ENCODE data around the gene ASB13.

Gene ASB13

DNA sequence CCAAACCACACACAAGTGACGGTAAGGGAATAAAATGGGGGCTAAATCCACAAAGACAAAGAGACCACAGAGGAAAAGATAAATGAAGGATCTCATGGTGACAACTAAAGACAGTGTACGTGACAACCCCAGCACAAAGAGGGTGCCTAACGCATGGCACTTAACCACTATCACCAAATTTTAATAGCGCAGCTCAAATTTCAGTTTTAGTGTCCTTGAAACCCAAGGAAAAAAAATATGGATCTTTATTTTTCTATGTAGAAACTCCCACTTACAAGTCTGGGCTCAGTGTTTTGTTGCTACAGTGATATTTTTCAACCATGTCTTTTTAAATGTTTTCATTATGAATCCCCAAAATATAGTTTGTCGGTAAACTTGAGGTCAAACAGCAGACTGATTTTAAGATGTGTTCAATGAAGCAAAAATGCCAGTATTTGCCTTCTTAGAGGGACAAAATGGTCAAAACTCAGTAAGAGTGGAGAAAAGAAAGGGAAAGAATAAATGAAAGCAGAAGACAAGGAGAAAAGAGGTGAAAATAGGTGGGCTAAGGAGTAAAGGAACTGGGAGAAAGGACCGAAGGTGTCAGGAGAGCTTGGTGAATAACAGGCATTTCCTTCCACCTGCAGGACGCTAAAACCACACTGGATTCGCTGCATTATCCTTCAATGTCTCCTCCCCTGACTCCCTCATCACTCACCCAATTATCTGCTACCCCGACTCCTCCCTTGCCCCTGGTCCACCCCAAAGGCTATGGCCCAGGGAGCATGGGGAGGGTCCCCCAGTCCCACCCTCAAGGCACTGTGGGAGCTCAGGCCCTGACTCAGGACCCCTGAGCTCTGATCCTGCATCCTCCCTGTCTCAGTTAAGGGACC lies 3.5 kb downstream of the ASB13 start (continued):
- TF ChIP-seq, protein P1, sequence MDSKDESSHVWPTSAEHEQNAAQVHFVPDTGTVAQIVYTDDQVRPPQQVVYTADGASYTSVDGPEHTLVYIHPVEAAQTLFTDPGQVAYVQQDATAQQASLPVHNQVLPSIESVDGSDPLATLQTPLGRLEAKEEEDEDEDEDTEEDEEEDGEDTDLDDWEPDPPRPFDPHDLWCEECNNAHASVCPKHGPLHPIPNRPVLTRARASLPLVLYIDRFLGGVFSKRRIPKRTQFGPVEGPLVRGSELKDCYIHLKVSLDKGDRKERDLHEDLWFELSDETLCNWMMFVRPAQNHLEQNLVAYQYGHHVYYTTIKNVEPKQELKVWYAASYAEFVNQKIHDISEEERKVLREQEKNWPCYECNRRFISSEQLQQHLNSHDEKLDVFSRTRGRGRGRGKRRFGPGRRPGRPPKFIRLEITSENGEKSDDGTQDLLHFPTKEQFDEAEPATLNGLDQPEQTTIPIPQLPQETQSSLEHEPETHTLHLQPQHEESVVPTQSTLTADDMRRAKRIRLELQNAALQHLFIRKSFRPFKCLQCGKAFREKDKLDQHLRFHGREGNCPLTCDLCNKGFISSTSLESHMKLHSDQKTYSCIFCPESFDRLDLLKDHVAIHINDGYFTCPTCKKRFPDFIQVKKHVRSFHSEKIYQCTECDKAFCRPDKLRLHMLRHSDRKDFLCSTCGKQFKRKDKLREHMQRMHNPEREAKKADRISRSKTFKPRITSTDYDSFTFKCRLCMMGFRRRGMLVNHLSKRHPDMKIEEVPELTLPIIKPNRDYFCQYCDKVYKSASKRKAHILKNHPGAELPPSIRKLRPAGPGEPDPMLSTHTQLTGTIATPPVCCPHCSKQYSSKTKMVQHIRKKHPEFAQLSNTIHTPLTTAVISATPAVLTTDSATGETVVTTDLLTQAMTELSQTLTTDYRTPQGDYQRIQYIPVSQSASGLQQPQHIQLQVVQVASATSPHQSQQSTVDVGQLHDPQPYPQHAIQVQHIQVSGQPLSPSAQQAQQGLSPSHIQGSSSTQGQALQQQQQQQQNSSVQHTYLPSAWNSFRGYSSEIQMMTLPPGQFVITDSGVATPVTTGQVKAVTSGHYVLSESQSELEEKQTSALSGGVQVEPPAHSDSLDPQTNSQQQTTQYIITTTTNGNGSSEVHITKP (tag by site-specific recombination; IDR thresholded peaks at IDR 0.05), result no peak
- peak; percentile 100 for TF ChIP-seq PRDM1 (tag by site-specific recombination; IDR thresholded peaks at IDR 0.05)
- TF ChIP-seq GLI2 (tag by site-specific recombination; IDR thresholded peaks at IDR 0.05; ENCODE audit: borderline replicate concordance, low read depth), result no peak
- no peak for TF ChIP-seq ZFP69B (tag by site-specific recombination; IDR thresholded peaks at IDR 0.05)
- peak; percentile 22; the same call in 1 of the 2 replicates for TF ChIP-seq SP2 (tag by site-specific recombination; IDR thresholded peaks at IDR 0.05)
- no peak for TF ChIP-seq ZNF626 (tag by site-specific recombination; IDR thresholded peaks at IDR 0.05)
- TF ChIP-seq ZNF791 (tag by site-specific recombination; IDR thresholded peaks at IDR 0.05), result no peak
- no peak for TF ChIP-seq ZNF16 (tag by site-specific recombination; IDR thresholded peaks at IDR 0.05; ENCODE audit: low read depth)
- TF ChIP-seq ZNF394 (tag by site-specific recombination; IDR thresholded peaks at IDR 0.05; ENCODE audit: borderline replicate concordance), result no peak
- no peak for TF ChIP-seq ZNF2 (tag by site-specific recombination; IDR thresholded peaks at IDR 0.05)
- TF ChIP-seq ZNF214 (tag by site-specific recombination; IDR thresholded peaks at IDR 0.05; ENCODE audit: borderline replicate concordance), result no peak
- TF ChIP-seq ZNF23 (tag by site-specific recombination; IDR thresholded peaks at IDR 0.05; ENCODE audit: borderline replicate concordance), result no peak
- no peak for TF ChIP-seq ZNF660 (tag by site-specific recombination; IDR thresholded peaks at IDR 0.05)
- TF ChIP-seq, protein P2, sequence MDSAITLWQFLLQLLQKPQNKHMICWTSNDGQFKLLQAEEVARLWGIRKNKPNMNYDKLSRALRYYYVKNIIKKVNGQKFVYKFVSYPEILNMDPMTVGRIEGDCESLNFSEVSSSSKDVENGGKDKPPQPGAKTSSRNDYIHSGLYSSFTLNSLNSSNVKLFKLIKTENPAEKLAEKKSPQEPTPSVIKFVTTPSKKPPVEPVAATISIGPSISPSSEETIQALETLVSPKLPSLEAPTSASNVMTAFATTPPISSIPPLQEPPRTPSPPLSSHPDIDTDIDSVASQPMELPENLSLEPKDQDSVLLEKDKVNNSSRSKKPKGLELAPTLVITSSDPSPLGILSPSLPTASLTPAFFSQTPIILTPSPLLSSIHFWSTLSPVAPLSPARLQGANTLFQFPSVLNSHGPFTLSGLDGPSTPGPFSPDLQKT (IDR thresholded peaks at IDR 0.05; ENCODE audit: borderline replicate concordance, low read depth, low read length), result no peak
- TF ChIP-seq ZNF549 (tag by site-specific recombination; IDR thresholded peaks at IDR 0.05), result peak; percentile 92
- TF ChIP-seq, protein P3, sequence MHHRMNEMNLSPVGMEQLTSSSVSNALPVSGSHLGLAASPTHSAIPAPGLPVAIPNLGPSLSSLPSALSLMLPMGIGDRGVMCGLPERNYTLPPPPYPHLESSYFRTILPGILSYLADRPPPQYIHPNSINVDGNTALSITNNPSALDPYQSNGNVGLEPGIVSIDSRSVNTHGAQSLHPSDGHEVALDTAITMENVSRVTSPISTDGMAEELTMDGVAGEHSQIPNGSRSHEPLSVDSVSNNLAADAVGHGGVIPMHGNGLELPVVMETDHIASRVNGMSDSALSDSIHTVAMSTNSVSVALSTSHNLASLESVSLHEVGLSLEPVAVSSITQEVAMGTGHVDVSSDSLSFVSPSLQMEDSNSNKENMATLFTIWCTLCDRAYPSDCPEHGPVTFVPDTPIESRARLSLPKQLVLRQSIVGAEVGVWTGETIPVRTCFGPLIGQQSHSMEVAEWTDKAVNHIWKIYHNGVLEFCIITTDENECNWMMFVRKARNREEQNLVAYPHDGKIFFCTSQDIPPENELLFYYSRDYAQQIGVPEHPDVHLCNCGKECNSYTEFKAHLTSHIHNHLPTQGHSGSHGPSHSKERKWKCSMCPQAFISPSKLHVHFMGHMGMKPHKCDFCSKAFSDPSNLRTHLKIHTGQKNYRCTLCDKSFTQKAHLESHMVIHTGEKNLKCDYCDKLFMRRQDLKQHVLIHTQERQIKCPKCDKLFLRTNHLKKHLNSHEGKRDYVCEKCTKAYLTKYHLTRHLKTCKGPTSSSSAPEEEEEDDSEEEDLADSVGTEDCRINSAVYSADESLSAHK (tag by site-specific recombination; IDR thresholded peaks at IDR 0.05), result no peak
- no peak for TF ChIP-seq ZNF184 (tag by site-specific recombination; IDR thresholded peaks at IDR 0.05)
- TF ChIP-seq, protein P4, sequence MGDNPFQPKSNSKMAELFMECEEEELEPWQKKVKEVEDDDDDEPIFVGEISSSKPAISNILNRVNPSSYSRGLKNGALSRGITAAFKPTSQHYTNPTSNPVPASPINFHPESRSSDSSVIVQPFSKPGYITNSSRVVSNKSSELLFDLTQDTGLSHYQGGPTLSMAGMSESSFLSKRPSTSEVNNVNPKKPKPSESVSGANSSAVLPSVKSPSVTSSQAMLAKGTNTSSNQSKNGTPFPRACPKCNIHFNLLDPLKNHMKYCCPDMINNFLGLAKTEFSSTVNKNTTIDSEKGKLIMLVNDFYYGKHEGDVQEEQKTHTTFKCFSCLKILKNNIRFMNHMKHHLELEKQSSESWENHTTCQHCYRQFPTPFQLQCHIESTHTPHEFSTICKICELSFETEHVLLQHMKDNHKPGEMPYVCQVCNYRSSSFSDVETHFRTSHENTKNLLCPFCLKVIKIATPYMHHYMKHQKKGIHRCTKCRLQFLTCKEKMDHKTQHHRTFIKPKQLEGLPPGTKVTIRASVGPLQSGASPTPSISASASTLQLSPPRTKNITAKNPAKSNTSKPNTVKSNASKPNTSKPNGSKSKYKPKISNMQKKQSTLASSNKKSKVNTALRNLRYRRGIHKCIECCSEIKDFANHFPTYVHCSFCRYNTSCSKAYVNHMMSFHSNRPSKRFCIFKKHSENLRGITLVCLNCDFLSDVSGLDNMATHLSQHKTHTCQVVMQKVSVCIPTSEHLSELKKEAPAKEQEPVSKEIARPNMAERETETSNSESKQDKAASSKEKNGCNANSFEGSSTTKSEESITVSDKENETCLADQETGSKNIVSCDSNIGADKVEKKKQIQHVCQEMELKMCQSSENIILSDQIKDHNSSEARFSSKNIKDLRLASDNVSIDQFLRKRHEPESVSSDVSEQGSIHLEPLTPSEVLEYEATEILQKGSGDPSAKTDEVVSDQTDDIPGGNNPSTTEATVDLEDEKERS (tag by site-specific recombination; IDR thresholded peaks at IDR 0.05), result no peak
- TF ChIP-seq ZNF350 (tag by site-specific recombination; IDR thresholded peaks at IDR 0.05), result no peak
- TF ChIP-seq ZNF571 (tag by site-specific recombination; IDR thresholded peaks at IDR 0.05), result no peak
- TF ChIP-seq REPIN1 (tag by site-specific recombination; IDR thresholded peaks at IDR 0.05; ENCODE audit: low read depth), result no peak
- TF ChIP-seq ZNF155 (tag by site-specific recombination; IDR thresholded peaks at IDR 0.05), result no peak
- no peak for TF ChIP-seq ZNF202 (tag by site-specific recombination; IDR thresholded peaks at IDR 0.05; ENCODE audit: borderline replicate concordance)
- TF ChIP-seq ZNF426 (tag by site-specific recombination; IDR thresholded peaks at IDR 0.05), result no peak
- no peak for TF ChIP-seq ZBTB17 (tag by site-specific recombination; IDR thresholded peaks at IDR 0.05)
- TF ChIP-seq, protein P5, sequence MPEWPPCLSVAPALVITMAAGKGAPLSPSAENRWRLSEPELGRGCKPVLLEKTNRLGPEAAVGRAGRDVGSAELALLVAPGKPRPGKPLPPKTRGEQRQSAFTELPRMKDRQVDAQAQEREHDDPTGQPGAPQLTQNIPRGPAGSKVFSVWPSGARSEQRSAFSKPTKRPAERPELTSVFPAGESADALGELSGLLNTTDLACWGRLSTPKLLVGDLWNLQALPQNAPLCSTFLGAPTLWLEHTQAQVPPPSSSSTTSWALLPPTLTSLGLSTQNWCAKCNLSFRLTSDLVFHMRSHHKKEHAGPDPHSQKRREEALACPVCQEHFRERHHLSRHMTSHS (tag by site-specific recombination; IDR thresholded peaks at IDR 0.05), result no peak
- TF ChIP-seq, protein P6, sequence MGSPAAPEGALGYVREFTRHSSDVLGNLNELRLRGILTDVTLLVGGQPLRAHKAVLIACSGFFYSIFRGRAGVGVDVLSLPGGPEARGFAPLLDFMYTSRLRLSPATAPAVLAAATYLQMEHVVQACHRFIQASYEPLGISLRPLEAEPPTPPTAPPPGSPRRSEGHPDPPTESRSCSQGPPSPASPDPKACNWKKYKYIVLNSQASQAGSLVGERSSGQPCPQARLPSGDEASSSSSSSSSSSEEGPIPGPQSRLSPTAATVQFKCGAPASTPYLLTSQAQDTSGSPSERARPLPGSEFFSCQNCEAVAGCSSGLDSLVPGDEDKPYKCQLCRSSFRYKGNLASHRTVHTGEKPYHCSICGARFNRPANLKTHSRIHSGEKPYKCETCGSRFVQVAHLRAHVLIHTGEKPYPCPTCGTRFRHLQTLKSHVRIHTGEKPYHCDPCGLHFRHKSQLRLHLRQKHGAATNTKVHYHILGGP (tag by site-specific recombination; IDR thresholded peaks at IDR 0.05), result no peak

All from HEK293 (cell line).